ENCODE data around the gene APH1B. TPM values are rescaled to one million over a fixed set of nuclear protein-coding genes. Genes with fewer than 3 reads are reported as not detected.

APH1B gene
- total and polyA plus RNA-seq, 9 of the 15 experiments (the other 6 are each of a cell fraction or from before 2014, with no cell fraction given): 5.1 to 9.7 (median 7.0) TPM

- H3K9me3 ChIP-seq (replicated peaks; ENCODE audit: control insufficient read depth, insufficient read depth, low read depth, low read length): no peaks in the 10 kb centered on the region
- in situ Hi-C loops (cut with MboI) (no loop called here), intact Hi-C loops (cut with micrococcal nuclease) (no loop called here)
- ChIA-PET CTCF (ENCODE audit: low intra/inter-chr PET ratio) (no interaction called here), POLR2A (interaction anchor here (0.5 to 1.7 kb wide), 5 partner anchors 9 to 897 kb away, joined by 3 to 8 read pairs (median 4); no protein-coding TSS in a partner anchor)
- no peak overlapping the region for H2AFZ ChIP-seq (ENCODE audit: low read depth, low read length)
- TF ChIP-seq ZSCAN32 (CRISPR knock-in tag; IDR thresholded peaks at IDR 0.05) (no peak), ZKSCAN3 (CRISPR knock-in tag; IDR thresholded peaks at IDR 0.05) (no peak), ZZZ3 (IDR thresholded peaks at IDR 0.05) (no peak), CTCF (IDR thresholded peaks at IDR 0.05 in 2 of 3, conservative IDR thresholded peaks at IDR 0.05 in 1 of 3; ENCODE audit: insufficient read depth in 2 of 3, low read depth in 1 of 3, low read length in 3 of 3) (no peak), POLR2A (conservative IDR thresholded peaks at IDR 0.05) (no peak), NFRKB (IDR thresholded peaks at IDR 0.05; ENCODE audit: low read depth) (no peak), MBD1 (CRISPR knock-in tag; IDR thresholded peaks at IDR 0.05) (no peak), ZNF134 (CRISPR knock-in tag; conservative IDR thresholded peaks at IDR 0.05) (no peak), POLR2H (tag; IDR thresholded peaks at IDR 0.05; ENCODE audit: low read depth) (no peak), HMG20A (CRISPR knock-in tag; conservative IDR thresholded peaks at IDR 0.05) (no peak), DPF2 (IDR thresholded peaks at IDR 0.05) (no peak), TFAP4 (CRISPR knock-in tag; IDR thresholded peaks at IDR 0.05; ENCODE audit: borderline replicate concordance) (no peak), ZNF3 (CRISPR knock-in tag; IDR thresholded peaks at IDR 0.05) (no peak), MXI1 (IDR thresholded peaks at IDR 0.05; ENCODE audit: low read depth, low read length) (no peak), ZNF785 (CRISPR knock-in tag; IDR thresholded peaks at IDR 0.05) (no peak), LCOR (CRISPR knock-in tag; IDR thresholded peaks at IDR 0.05) (no peak)
- no peaks in the 10 kb centered on the region for H3K9me1 ChIP-seq (ENCODE audit: control insufficient read depth, insufficient read depth, low read length)
- H3K9ac ChIP-seq (ENCODE audit: insufficient read depth in 1 of 2, low read depth in 2 of 2, low read length in 2 of 2): no peak overlapping the region
- WGBS (ENCODE audit: insufficient coverage, low coverage, missing lambda C conversion rate): 83% methylated on average over 1 of the region's 1 CpG
- no peaks in the 10 kb centered on the region for H3K27me3 ChIP-seq (ENCODE audit: control insufficient read depth in 2 of 2, insufficient read depth in 2 of 2, low read length in 2 of 2)
- BruUV-seq (replicated peaks): no TSS peak
- no peaks in the 10 kb centered on the region for H3K4me1 ChIP-seq (replicated peaks in 1 of 2; ENCODE audit: control insufficient read depth in 2 of 2, insufficient read depth in 2 of 2, low read length in 2 of 2)
- ATAC-seq: no peak
- FAIRE-seq: no peak
- H3K27ac ChIP-seq (ENCODE audit: extremely low read depth, low read depth, low read length): no peak overlapping the region
- no peak overlapping the region for H3K4me3 ChIP-seq
- H4K20me1 ChIP-seq (replicated peaks; ENCODE audit: control insufficient read depth, insufficient read depth, low read length): no peaks in the 10 kb centered on the region
- no peak overlapping the region for H3K4me2 ChIP-seq (ENCODE audit: insufficient read depth, low read length)
- peaks cover 56% of the 10 kb centered on the region; the same call in 1 of the 3 replicates for H3K36me3 ChIP-seq (ENCODE audit: control insufficient read depth, insufficient read depth, low read length)
- H3K79me2 ChIP-seq (ENCODE audit: control insufficient read depth, insufficient read depth, low read length): no peaks in the 10 kb centered on the region; the same call in 2 of the 3 replicates
- no peak for DNase-seq (ENCODE audit: extremely low read depth in 1 of 4, low spot score in 3 of 4)
Measured at GRCh38 chr15:63255489-63255990, 21.9 kb upstream of the APH1B start.
